Skeletal muscle satellite cell (primary cell): ENCODE data around the gene RAB19. TPM values are rescaled to one million over a fixed set of nuclear protein-coding genes. Genes with fewer than 3 reads are reported as not detected.
A peak's percentile ranks its signal among the peaks of the same experiment; 100 is the strongest.

Source experiments
- H3K27me3 ChIP-seq: 2 replicates; pipeline ENCODE4 v1.7.0; 2013; ENCODE audit warnings: low read length; ENCODE audit not compliant: control insufficient read depth, insufficient read depth
- H3K36me3 ChIP-seq: 2 replicates; pipeline ENCODE4 v1.7.0; 2013; ENCODE audit warnings: mild to moderate bottlenecking, control low read depth, low read length; ENCODE audit not compliant: insufficient read depth
- H3K4me1 ChIP-seq: 2 replicates; pipeline ENCODE4 v1.7.0; 2013; ENCODE audit warnings: low read length; ENCODE audit not compliant: control insufficient read depth, insufficient read depth
- H3K4me2 ChIP-seq: 2 replicates; pipeline ENCODE4 v1.7.0; 2013; ENCODE audit warnings: mild to moderate bottlenecking, low read length
- H3K4me3 ChIP-seq: 2 replicates; pipeline ENCODE4 v1.7.0; 2013; ENCODE audit warnings: low read length
- H3K9ac ChIP-seq: 2 replicates; pipeline ENCODE4 v1.7.0; 2013; ENCODE audit warnings: mild to moderate bottlenecking, low read depth, low read length, moderate library complexity
- H3K9me3 ChIP-seq: replicated peaks from 2 replicates; pipeline ENCODE4 v1.7.0; 2013; ENCODE audit warnings: mild to moderate bottlenecking, control low read depth, low read length
- total RNA-seq: library from RNA; depleted of rRNA; stranded (reverse); fragments of >200 nt; gene quantifications from 2 replicates; pipeline ENCODE4 v1.2.3, GENCODE V29; 2012; rRNA removed

Gene RAB19
- total RNA-seq = not detected in 2 replicates

- Histone ChIP-seq H3K36me3 (no peaks in the 10 kb centered on the region), H3K4me3 (peak within 1 kb of the TSS; percentile 13), H3K27me3 (peaks cover 19% of the 10 kb centered on the region), H3K9ac (no peak within 1 kb of the TSS), H3K4me2 (peak within 1 kb of the TSS; percentile 66), H3K4me1 (peaks cover 6% of the 10 kb centered on the region), H3K9me3 (no peaks in the 10 kb centered on the region)
These were observed at the start of gene RAB19 for GRCh38 chr7:140403878-140404564. Gene RAB19, plus strand, starts transcription at chr7:140404058. Its CDS starts 3,589 bp downstream, at chr7:140407647.

GRCh38 chr7:140358024-140358411 lies 45.8 kb upstream of the RAB19 start:
- Histone ChIP-seq H3K36me3 (peaks cover 12% of the 10 kb centered on the region), H3K9ac (no peak overlapping the region), H3K9me3 (no peaks in the 10 kb centered on the region), H3K27me3 (no peaks in the 10 kb centered on the region), H3K4me3 (no peak overlapping the region), H3K4me2 (no peak overlapping the region), H3K4me1 (no peaks in the 10 kb centered on the region)

- Histone ChIP-seq H3K9ac (no peak overlapping the region), H3K4me3 (no peak overlapping the region), H3K27me3 (no peaks in the 10 kb centered on the region), H3K4me1 (no peaks in the 10 kb centered on the region), H3K4me2 (no peak overlapping the region), H3K9me3 (no peaks in the 10 kb centered on the region), H3K36me3 (peaks cover 12% of the 10 kb centered on the region)
These were observed 45.3 kb upstream of the RAB19 start for GRCh38 chr7:140358412-140359051.

GRCh38 chr7:140360697-140361229 lies 43.1 kb upstream of the RAB19 start:
- Histone ChIP-seq H3K36me3 (peaks cover 14% of the 10 kb centered on the region), H3K27me3 (no peaks in the 10 kb centered on the region), H3K4me2 (no peak overlapping the region), H3K9me3 (no peaks in the 10 kb centered on the region), H3K9ac (no peak overlapping the region), H3K4me1 (no peaks in the 10 kb centered on the region), H3K4me3 (no peak overlapping the region)

- H3K36me3 ChIP-seq = peaks cover 17% of the 10 kb centered on the region
- H3K9me3 ChIP-seq = no peaks in the 10 kb centered on the region
- H3K9ac ChIP-seq = no peak overlapping the region
- H3K4me3 ChIP-seq = no peak overlapping the region
- no peak overlapping the region for H3K4me2 ChIP-seq
- H3K27me3 ChIP-seq = no peaks in the 10 kb centered on the region
- H3K4me1 ChIP-seq = no peaks in the 10 kb centered on the region
These were observed 39.0 kb upstream of the RAB19 start for GRCh38 chr7:140364819-140365218.

- no peak overlapping the region for H3K9ac ChIP-seq
- no peaks in the 10 kb centered on the region for H3K4me1 ChIP-seq
- H3K36me3 ChIP-seq = peaks cover 14% of the 10 kb centered on the region
- no peaks in the 10 kb centered on the region for H3K27me3 ChIP-seq
- H3K4me3 ChIP-seq = no peak overlapping the region
- no peaks in the 10 kb centered on the region for H3K9me3 ChIP-seq
- H3K4me2 ChIP-seq = no peak overlapping the region
These were observed 36.3 kb upstream of the RAB19 start for GRCh38 chr7:140367528-140367927.

- Histone ChIP-seq H3K4me3 (no peak overlapping the region), H3K9me3 (no peaks in the 10 kb centered on the region), H3K36me3 (peaks cover 14% of the 10 kb centered on the region), H3K4me2 (no peak overlapping the region), H3K4me1 (no peaks in the 10 kb centered on the region), H3K9ac (no peak overlapping the region), H3K27me3 (no peaks in the 10 kb centered on the region)
These were observed 34.6 kb upstream of the RAB19 start for GRCh38 chr7:140369294-140369693.

- Histone ChIP-seq H3K9ac (no peak overlapping the region), H3K4me1 (no peaks in the 10 kb centered on the region), H3K27me3 (no peaks in the 10 kb centered on the region), H3K4me3 (no peak overlapping the region), H3K9me3 (no peaks in the 10 kb centered on the region), H3K36me3 (peaks cover 16% of the 10 kb centered on the region), H3K4me2 (no peak overlapping the region)
These were observed 28.5 kb upstream of the RAB19 start for GRCh38 chr7:140375323-140375722.

- Histone ChIP-seq H3K4me2 (no peak overlapping the region), H3K4me3 (no peak overlapping the region), H3K9me3 (no peaks in the 10 kb centered on the region), H3K9ac (no peak overlapping the region), H3K27me3 (no peaks in the 10 kb centered on the region), H3K4me1 (no peaks in the 10 kb centered on the region), H3K36me3 (peaks cover 16% of the 10 kb centered on the region)
These were observed 27.7 kb upstream of the RAB19 start for GRCh38 chr7:140375892-140376730.

- Histone ChIP-seq H3K9me3 (no peaks in the 10 kb centered on the region), H3K9ac (no peak overlapping the region), H3K36me3 (peaks cover 4% of the 10 kb centered on the region), H3K4me3 (no peak overlapping the region), H3K4me1 (peaks cover 9% of the 10 kb centered on the region), H3K27me3 (no peaks in the 10 kb centered on the region), H3K4me2 (no peak overlapping the region)
These were observed 19.7 kb upstream of the RAB19 start for GRCh38 chr7:140383954-140384713.
